H1 (cell line): Measurements from ENCODE around the gene MYL9.

ENCODE experiments used
- EP300 ChIP-seq, 2 experiments: IDR thresholded peaks; 1 replicate in 1 of 2; 2 replicates in 1 of 2; pipeline ENCODE4 v1.6.1; 2011 to 2012; ENCODE audit warnings: low read depth in 2 of 2, low read length in 2 of 2, mild to moderate bottlenecking in 2 of 2, borderline replicate concordance in 1 of 2, inconsistent platforms in 1 of 2, moderate library complexity in 1 of 2
- JUND ChIP-seq: IDR thresholded peaks from 2 replicates; pipeline ENCODE4 v1.6.1; 2011; ENCODE audit warnings: mild to moderate bottlenecking, improper control_type of control experiment, low read length
- POLR2A ChIP-seq, 2 experiments: IDR thresholded peaks; 1 replicate in 1 of 2; 2 replicates in 1 of 2; pipeline ENCODE4 v1.6.1; 2011; ENCODE audit warnings: low read depth in 2 of 2, low read length in 2 of 2, mild to moderate bottlenecking in 2 of 2; ENCODE audit errors: control extremely low read depth in 1 of 2

GRCh38 chr20:36496707-36497669 lies 44.3 kb upstream of the MYL9 start:
- no peak for TF ChIP-seq POLR2A (IDR thresholded peaks at IDR 0.05; ENCODE audit: control extremely low read depth in 1 of 2, low read depth in 2 of 2, low read length in 2 of 2)
- TF ChIP-seq JUND: no peak
- no peak for TF ChIP-seq EP300 (IDR thresholded peaks at IDR 0.05; ENCODE audit: borderline replicate concordance in 1 of 2, low read depth in 2 of 2, low read length in 2 of 2)
